SK-N-SH treated with all-trans-retinoic acid at 6 μM for 48 hours (cell line): ENCODE measurements around the gene GMEB2.

Source experiments
- ATAC-seq: fragments of 200-7000 bp; cut with Tn5 transposase; 3 replicates; pipeline ENCODE4 v1.9.1; 2020; ENCODE audit warnings: mild to moderate bottlenecking, moderate library complexity
- ARNTL ChIP-seq: fragments of 450-650 bp; formaldehyde crosslinking; IDR thresholded peaks from 2 replicates; pipeline ENCODE4 v1.5.0; 2020; ENCODE audit warnings: low read depth, mild to moderate bottlenecking, moderate library complexity, borderline replicate concordance
- BACH2 ChIP-seq: fragments of 250-450 bp; sonication (Bioruptor Pico); IDR thresholded peaks from 2 replicates; pipeline ENCODE4 v1.9.0; 2021; ENCODE audit warnings: mild to moderate bottlenecking, borderline replicate concordance
- CSDC2 ChIP-seq: fragments of 250-450 bp; sonication (Bioruptor Pico); IDR thresholded peaks from 2 replicates; pipeline ENCODE4 v1.5.0; 2020; ENCODE audit warnings: mild to moderate bottlenecking, moderate library complexity
- ESRRG ChIP-seq: fragments of 250-450 bp; sonication (Bioruptor Pico); IDR thresholded peaks from 2 replicates; pipeline ENCODE4 v1.6.1; 2021; ENCODE audit warnings: mild to moderate bottlenecking
- GLIS3 ChIP-seq: fragments of 250-450 bp; sonication (Bioruptor Pico); IDR thresholded peaks from 2 replicates; pipeline ENCODE4 v1.5.0; 2020; ENCODE audit warnings: mild to moderate bottlenecking, moderate library complexity
- ISL1 ChIP-seq: fragments of 250-450 bp; sonication (Bioruptor Pico); IDR thresholded peaks from 2 replicates; pipeline ENCODE4 v2.1.2; 2022; ENCODE audit warnings: mild to moderate bottlenecking, moderate library complexity
- OSR1 ChIP-seq: fragments of 250-450 bp; sonication (Bioruptor Pico); IDR thresholded peaks from 2 replicates; pipeline ENCODE4 v1.8.0; 2022; ENCODE audit warnings: moderate library complexity, mild to moderate bottlenecking, inconsistent platforms
- PPARA ChIP-seq: fragments of 250-450 bp; sonication (Bioruptor Pico); IDR thresholded peaks from 2 replicates; pipeline ENCODE4 v1.5.0; 2020; ENCODE audit warnings: mild to moderate bottlenecking, borderline replicate concordance
- RARB ChIP-seq: fragments of 250-450 bp; sonication (Bioruptor Pico); IDR thresholded peaks from 2 replicates; pipeline ENCODE4 v1.8.0; 2021; ENCODE audit warnings: mild to moderate bottlenecking, moderate library complexity
- SNAI2 ChIP-seq: fragments of 250-450 bp; sonication (Bioruptor Pico); IDR thresholded peaks from 2 replicates; pipeline ENCODE4 v1.5.0; 2020; ENCODE audit warnings: mild to moderate bottlenecking, moderate library complexity
- TCF4 ChIP-seq: fragments of 250-450 bp; sonication (Bioruptor Pico); IDR thresholded peaks from 2 replicates; pipeline ENCODE4 v1.8.0; 2021; ENCODE audit warnings: mild to moderate bottlenecking, moderate library complexity, borderline replicate concordance
- TOX ChIP-seq: fragments of 250-450 bp; sonication (Bioruptor Pico); IDR thresholded peaks from 2 replicates; pipeline ENCODE4 v1.8.0; 2021; ENCODE audit warnings: mild to moderate bottlenecking, moderate library complexity, borderline replicate concordance
- ZFP3 ChIP-seq: fragments of 250-450 bp; sonication (Bioruptor Pico); IDR thresholded peaks from 2 replicates; pipeline ENCODE4 v1.5.0; 2020; ENCODE audit warnings: mild to moderate bottlenecking, moderate library complexity
- ZNF565 ChIP-seq: fragments of 450-650 bp; formaldehyde crosslinking; conservative IDR thresholded peaks from 2 replicates; pipeline ENCODE4 v1.5.0; 2020; ENCODE audit warnings: low read depth, mild to moderate bottlenecking, moderate library complexity
- ZNF70 ChIP-seq: fragments of 450-650 bp; formaldehyde crosslinking; IDR thresholded peaks from 2 replicates; pipeline ENCODE4 v1.5.0; 2020; ENCODE audit warnings: mild to moderate bottlenecking, moderate library complexity
- TF ChIP-seq, protein P1 (sequence below): fragments of 250-450 bp; sonication (Bioruptor Pico); IDR thresholded peaks from 2 replicates; pipeline ENCODE4 v1.8.0; 2020; ENCODE audit warnings: mild to moderate bottlenecking, moderate library complexity, borderline replicate concordance
- TF ChIP-seq, protein P2 (sequence below): fragments of 250-450 bp; sonication (Bioruptor Pico); IDR thresholded peaks from 2 replicates; pipeline ENCODE4 v1.8.0; 2021; ENCODE audit warnings: low read depth, mild to moderate bottlenecking, moderate library complexity, borderline replicate concordance
- TF ChIP-seq, protein P3 (sequence below): fragments of 250-450 bp; sonication (Bioruptor Pico); IDR thresholded peaks from 2 replicates; pipeline ENCODE4 v1.5.0; 2020; ENCODE audit warnings: mild to moderate bottlenecking, moderate library complexity
- TF ChIP-seq, protein P4 (sequence below): fragments of 250-450 bp; sonication (Bioruptor Pico); IDR thresholded peaks from 2 replicates; pipeline ENCODE4 v1.5.1; 2021; ENCODE audit warnings: mild to moderate bottlenecking, moderate library complexity

Gene GMEB2

DNA sequence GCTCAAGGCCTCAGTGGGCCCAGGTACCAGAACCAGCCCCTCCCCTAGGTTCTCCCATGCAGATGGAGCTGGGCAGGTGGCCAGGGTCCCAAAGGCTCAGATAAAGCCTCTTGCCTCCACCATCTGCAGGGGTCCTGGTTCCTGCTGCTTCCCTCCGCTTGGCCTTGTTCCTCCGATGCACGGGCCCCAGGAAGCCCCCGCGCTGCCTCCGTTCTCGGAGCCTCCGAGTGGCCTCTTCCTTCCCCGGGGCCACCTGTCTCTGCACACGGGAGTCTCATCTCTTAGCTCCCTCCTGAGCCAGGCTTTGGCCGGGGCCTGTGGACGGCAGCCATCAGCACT, 87.8 kb downstream of the GMEB2 start:
- ATAC-seq = no peak
- TF ChIP-seq ISL1 (CRISPR knock-in tag) (no peak), RARB (CRISPR knock-in tag) (no peak), OSR1 (CRISPR knock-in tag) (no peak), SNAI2 (CRISPR knock-in tag) (no peak), ZFP3 (CRISPR knock-in tag) (no peak), PPARA (no peak), GLIS3 (CRISPR knock-in tag) (no peak), ESRRG (CRISPR knock-in tag) (no peak), CSDC2 (CRISPR knock-in tag) (no peak), TCF4 (CRISPR knock-in tag) (no peak), ZNF565 (CRISPR knock-in tag) (no peak), TOX (no peak), ZNF70 (no peak), BACH2 (CRISPR knock-in tag) (no peak), ARNTL (CRISPR knock-in tag) (no peak)
- TF ChIP-seq, protein P1, sequence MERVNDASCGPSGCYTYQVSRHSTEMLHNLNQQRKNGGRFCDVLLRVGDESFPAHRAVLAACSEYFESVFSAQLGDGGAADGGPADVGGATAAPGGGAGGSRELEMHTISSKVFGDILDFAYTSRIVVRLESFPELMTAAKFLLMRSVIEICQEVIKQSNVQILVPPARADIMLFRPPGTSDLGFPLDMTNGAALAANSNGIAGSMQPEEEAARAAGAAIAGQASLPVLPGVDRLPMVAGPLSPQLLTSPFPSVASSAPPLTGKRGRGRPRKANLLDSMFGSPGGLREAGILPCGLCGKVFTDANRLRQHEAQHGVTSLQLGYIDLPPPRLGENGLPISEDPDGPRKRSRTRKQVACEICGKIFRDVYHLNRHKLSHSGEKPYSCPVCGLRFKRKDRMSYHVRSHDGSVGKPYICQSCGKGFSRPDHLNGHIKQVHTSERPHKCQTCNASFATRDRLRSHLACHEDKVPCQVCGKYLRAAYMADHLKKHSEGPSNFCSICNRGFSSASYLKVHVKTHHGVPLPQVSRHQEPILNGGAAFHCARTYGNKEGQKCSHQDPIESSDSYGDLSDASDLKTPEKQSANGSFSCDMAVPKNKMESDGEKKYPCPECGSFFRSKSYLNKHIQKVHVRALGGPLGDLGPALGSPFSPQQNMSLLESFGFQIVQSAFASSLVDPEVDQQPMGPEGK (CRISPR knock-in tag) = no peak
- TF ChIP-seq, protein P2, sequence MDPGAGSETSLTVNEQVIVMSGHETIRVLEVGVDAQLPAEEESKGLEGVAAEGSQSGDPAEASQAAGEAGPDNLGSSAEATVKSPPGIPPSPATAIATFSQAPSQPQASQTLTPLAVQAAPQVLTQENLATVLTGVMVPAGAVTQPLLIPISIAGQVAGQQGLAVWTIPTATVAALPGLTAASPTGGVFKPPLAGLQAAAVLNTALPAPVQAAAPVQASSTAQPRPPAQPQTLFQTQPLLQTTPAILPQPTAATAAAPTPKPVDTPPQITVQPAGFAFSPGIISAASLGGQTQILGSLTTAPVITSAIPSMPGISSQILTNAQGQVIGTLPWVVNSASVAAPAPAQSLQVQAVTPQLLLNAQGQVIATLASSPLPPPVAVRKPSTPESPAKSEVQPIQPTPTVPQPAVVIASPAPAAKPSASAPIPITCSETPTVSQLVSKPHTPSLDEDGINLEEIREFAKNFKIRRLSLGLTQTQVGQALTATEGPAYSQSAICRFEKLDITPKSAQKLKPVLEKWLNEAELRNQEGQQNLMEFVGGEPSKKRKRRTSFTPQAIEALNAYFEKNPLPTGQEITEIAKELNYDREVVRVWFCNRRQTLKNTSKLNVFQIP (CRISPR knock-in tag) = no peak
- TF ChIP-seq, protein P3, sequence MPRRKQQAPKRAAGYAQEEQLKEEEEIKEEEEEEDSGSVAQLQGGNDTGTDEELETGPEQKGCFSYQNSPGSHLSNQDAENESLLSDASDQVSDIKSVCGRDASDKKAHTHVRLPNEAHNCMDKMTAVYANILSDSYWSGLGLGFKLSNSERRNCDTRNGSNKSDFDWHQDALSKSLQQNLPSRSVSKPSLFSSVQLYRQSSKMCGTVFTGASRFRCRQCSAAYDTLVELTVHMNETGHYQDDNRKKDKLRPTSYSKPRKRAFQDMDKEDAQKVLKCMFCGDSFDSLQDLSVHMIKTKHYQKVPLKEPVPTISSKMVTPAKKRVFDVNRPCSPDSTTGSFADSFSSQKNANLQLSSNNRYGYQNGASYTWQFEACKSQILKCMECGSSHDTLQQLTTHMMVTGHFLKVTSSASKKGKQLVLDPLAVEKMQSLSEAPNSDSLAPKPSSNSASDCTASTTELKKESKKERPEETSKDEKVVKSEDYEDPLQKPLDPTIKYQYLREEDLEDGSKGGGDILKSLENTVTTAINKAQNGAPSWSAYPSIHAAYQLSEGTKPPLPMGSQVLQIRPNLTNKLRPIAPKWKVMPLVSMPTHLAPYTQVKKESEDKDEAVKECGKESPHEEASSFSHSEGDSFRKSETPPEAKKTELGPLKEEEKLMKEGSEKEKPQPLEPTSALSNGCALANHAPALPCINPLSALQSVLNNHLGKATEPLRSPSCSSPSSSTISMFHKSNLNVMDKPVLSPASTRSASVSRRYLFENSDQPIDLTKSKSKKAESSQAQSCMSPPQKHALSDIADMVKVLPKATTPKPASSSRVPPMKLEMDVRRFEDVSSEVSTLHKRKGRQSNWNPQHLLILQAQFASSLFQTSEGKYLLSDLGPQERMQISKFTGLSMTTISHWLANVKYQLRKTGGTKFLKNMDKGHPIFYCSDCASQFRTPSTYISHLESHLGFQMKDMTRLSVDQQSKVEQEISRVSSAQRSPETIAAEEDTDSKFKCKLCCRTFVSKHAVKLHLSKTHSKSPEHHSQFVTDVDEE (CRISPR knock-in tag) = no peak
- TF ChIP-seq, protein P4, sequence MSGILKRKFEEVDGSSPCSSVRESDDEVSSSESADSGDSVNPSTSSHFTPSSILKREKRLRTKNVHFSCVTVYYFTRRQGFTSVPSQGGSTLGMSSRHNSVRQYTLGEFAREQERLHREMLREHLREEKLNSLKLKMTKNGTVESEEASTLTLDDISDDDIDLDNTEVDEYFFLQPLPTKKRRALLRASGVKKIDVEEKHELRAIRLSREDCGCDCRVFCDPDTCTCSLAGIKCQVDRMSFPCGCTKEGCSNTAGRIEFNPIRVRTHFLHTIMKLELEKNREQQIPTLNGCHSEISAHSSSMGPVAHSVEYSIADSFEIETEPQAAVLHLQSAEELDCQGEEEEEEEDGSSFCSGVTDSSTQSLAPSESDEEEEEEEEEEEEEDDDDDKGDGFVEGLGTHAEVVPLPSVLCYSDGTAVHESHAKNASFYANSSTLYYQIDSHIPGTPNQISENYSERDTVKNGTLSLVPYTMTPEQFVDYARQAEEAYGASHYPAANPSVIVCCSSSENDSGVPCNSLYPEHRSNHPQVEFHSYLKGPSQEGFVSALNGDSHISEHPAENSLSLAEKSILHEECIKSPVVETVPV (CRISPR knock-in tag) = no peak

DNA sequence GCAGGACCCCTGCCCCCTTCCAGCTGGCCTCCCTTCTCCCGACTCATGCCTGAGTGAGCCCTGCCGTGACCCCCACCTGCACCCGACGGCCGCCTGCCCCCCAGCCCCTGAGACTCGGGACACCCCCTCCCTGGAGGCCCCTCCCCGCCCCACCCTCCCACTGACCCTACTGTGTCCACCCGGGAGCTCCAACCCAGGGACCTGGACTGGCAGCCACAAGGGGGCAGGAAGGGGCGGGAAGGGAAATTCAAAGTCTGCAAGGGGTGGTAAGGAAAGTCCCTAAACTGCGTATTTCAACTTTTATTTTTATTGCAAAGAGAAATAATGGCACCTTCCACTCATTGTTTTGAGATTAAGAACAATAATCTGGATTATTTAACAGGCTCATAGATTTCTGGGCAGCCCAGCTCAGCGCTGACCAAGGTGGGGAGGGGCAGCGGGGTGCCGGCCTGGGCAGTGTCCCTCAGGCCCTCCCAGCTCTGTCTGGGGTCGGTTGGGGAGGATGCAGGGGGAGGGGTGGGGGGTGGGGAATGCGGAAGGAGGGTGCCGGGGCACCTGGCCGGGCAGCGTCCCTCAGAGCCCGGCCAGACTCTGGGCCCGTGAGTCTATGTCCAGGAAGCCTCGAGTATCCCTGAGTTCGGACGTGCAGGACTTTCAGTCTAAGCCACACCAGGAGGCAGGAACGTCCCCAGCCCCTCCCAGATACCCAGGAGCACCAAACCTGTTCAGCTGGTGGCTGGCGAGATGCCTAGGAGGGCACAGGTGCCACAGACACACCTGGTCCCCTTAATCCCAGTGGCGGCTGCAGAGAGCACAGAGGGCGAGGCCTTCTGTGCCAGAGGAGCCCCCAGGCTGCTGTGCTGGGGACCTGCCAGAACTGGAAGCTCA, 88.5 kb downstream of the GMEB2 start:
- ATAC-seq = peak; percentile 16
- TF ChIP-seq ZNF70 = no peak
